BJ (cell line): ENCODE data around the gene CIBAR2. TPM values are rescaled to one million over a fixed set of nuclear protein-coding genes. Genes with fewer than 3 reads are reported as not detected.
"Not testable (repeated sequence)": the region's sequence is repeated elsewhere in the genome, so short reads cannot be mapped to it uniquely, and the experiment has no call there.

Source experiments
- CTCF ChIA-PET: fragments of 350-600 bp; formaldehyde crosslinking; extraction: SDS; loops from one replicate; lab custom pipeline; 2021; ENCODE audit warnings: antibody characterized with exemption, inconsistent platforms; lab: Yijun Ruan, JAX
- POLR2A ChIA-PET: fragments of 300-600 bp; sonication (Branson Sonifier 250); formaldehyde crosslinking; extraction: SDS; loops from one replicate; lab custom pipeline; 2021; ENCODE audit warnings: antibody characterized with exemption; lab: Charles Lee
- DNase-seq: peaks from one replicate; pipeline ENCODE4 v3.0.0-alpha.2; 2011; ENCODE audit warnings: low read depth
- H3K27me3 ChIP-seq: 2 replicates; pipeline ENCODE4 v1.6.0; 2011; ENCODE audit warnings: low read length; ENCODE audit not compliant: control insufficient read depth, insufficient read depth
- H3K36me3 ChIP-seq: 2 replicates; pipeline ENCODE4 v1.5.1; 2011; ENCODE audit warnings: low read length; ENCODE audit not compliant: control insufficient read depth, insufficient read depth
- H3K4me3 ChIP-seq: 2 replicates; pipeline ENCODE4 v1.5.1; 2011; ENCODE audit warnings: low read depth, mild to moderate bottlenecking, control low read depth, low read length
- CTCF ChIP-seq: IDR thresholded peaks from 2 replicates; pipeline ENCODE4 v1.5.1; 2011; ENCODE audit warnings: low read depth, mild to moderate bottlenecking, control low read depth, inconsistent platforms, low read length, moderate library complexity; ENCODE audit not compliant: insufficient read depth
- polyA plus RNA-seq: library from polyadenylated mRNA; depleted of rRNA; stranded (reverse); fragments of >200 nt; gene quantifications from 2 replicates; pipeline ENCODE4 v1.2.3, GENCODE V29; 2011

Gene CIBAR2
- polyA plus RNA-seq, 1 experiment, result 0.05 TPM

GRCh38 chr16:85124636-85125346 is 12.5 kb upstream of the CIBAR2 start:
- H3K27me3 ChIP-seq, result no peaks in the 10 kb centered on the region
- DNase-seq, result no peak
- ChIA-PET POLR2A (interaction anchor here (0.6 kb wide), 2 partner anchors 27 to 95 kb away, joined by 3 read pairs; no protein-coding TSS in a partner anchor), CTCF (interaction anchor here (0.9 to 5.7 kb wide), 6 partner anchors 10 to 594 kb away, joined by 3 to 36 read pairs (median 4); no protein-coding TSS in a partner anchor)
- no peaks in the 10 kb centered on the region for H3K36me3 ChIP-seq
- TF ChIP-seq CTCF, result no peak
- no peak overlapping the region for H3K4me3 ChIP-seq

GRCh38 chr16:85123891-85124635 is 11.8 kb upstream of the CIBAR2 start:
- no peaks in the 10 kb centered on the region for H3K27me3 ChIP-seq
- ChIA-PET CTCF (interaction anchor here (0.9 to 5.7 kb wide), 6 partner anchors 9 to 595 kb away, joined by 3 to 36 read pairs (median 5); no protein-coding TSS in a partner anchor), POLR2A (interaction anchor here (0.6 kb wide), 2 partner anchors 28 to 96 kb away, joined by 3 read pairs; no protein-coding TSS in a partner anchor)
- no peak for TF ChIP-seq CTCF
- H3K36me3 ChIP-seq, result no peaks in the 10 kb centered on the region
- peak; percentile 71 for DNase-seq
- H3K4me3 ChIP-seq, result 0 out of 2 replicates have a peak overlapping the region, but pooled peaks have one; percentile 2

- H3K4me3 ChIP-seq, H3K27me3 ChIP-seq, H3K36me3 ChIP-seq, DNase-seq, POLR2A ChIA-PET: not testable (repeated sequence)
- CTCF ChIA-PET, result interaction anchor here (1.8 to 5.7 kb wide), 3 partner anchors 8 to 130 kb away, joined by 5 to 36 read pairs (median 7); no protein-coding TSS in a partner anchor
Observed at GRCh38 chr16:85123441-85123840, 11.2 kb upstream of the CIBAR2 start.

- H3K27me3 ChIP-seq, result no peaks in the 10 kb centered on the region
- no peak for TF ChIP-seq CTCF
- no peak overlapping the region for H3K4me3 ChIP-seq
- POLR2A ChIA-PET, result no interaction called here
- H3K36me3 ChIP-seq, result no peaks in the 10 kb centered on the region
- DNase-seq, result no peak
- CTCF ChIA-PET, result no interaction called here
Observed at GRCh38 chr16:85120006-85120340, 7.7 kb upstream of the CIBAR2 start.

- ChIA-PET CTCF (no interaction called here), POLR2A (no interaction called here)
- Histone ChIP-seq H3K27me3 (no peaks in the 10 kb centered on the region), H3K36me3 (no peaks in the 10 kb centered on the region), H3K4me3 (no peak overlapping the region)
- no peak for DNase-seq
- TF ChIP-seq CTCF, result no peak
Observed at GRCh38 chr16:85117418-85117817, 5.1 kb upstream of the CIBAR2 start.
